ENCODE results near the gene ANKRD13B. TPM values are rescaled to one million over a fixed set of nuclear protein-coding genes. Genes with fewer than 3 reads are reported as not detected.

The ANKRD13B gene
- total and polyA plus RNA-seq, 2 of the 13 experiments (the other 11 are each of a cell fraction or from before 2014, with no cell fraction given), result 1.7 to 1.8 TPM

DNA sequence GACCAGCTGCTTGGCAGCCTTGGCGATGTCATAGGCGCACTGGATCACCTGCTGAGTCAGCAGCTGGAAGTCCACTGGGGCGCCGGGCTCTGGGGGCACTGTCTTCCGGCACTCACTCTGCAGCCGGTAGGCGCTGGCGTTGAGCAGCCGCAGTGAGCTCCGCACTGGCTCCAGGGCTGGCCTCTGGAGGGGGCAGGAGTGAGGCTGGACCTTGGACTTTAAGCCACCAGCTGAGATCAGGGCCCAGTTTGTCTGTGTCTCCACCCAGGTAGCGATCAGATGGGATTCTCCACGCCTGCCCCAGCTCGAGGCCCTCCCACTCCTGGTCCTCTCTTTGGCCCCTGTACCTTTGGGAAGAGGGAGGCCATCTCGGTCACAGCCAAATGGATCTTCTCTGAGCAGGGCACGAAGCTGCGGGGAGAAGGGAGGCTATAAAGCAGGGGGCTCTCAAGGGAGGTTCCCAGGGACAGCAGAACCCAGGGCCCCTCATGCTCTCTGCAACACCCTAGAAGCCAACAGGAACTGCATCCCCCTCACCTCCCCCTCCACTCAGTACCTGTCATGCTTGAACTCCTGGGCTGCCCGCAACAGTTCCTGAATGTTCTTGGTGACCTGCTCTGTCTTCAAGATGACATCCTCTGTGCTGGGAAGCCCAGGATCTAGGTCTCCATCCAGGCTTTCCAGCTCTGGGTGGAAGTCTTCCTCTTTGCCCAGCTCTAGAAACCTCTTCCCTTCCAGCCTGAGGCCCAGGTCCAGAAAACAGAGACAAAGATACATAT, 18.0 kb upstream of the ANKRD13B start (continued):
- TF ChIP-seq HMGA1 (CRISPR knock-in tag; conservative IDR thresholded peaks at IDR 0.05) (no peak), CAMTA2 (CRISPR knock-in tag; IDR thresholded peaks at IDR 0.05; ENCODE audit: borderline replicate concordance) (no peak), ZNF34 (CRISPR knock-in tag; IDR thresholded peaks at IDR 0.05; ENCODE audit: borderline replicate concordance) (no peak), SIN3B (IDR thresholded peaks at IDR 0.05; ENCODE audit: low read length) (0 out of 2 replicates have a peak, but pooled peaks have one; percentile 29), KDM5B (CRISPR knock-in tag; IDR thresholded peaks at IDR 0.05; ENCODE audit: borderline replicate concordance) (peak; percentile 76; the same call in 1 of the 2 replicates), ZNF335 (CRISPR knock-in tag; IDR thresholded peaks at IDR 0.05) (0 out of 2 replicates have a peak, but pooled peaks have one; percentile 48), MAFK (conservative IDR thresholded peaks at IDR 0.05 in 1 of 2, IDR thresholded peaks at IDR 0.05 in 1 of 2; ENCODE audit: low read length in 2 of 2) (peak; percentile 99 to 100), PITX1 (CRISPR knock-in tag; IDR thresholded peaks at IDR 0.05) (peak; percentile 86), ZNF777 (CRISPR knock-in tag; IDR thresholded peaks at IDR 0.05) (peak; percentile 57; the same call in 1 of the 2 replicates), ZNF782 (CRISPR knock-in tag; IDR thresholded peaks at IDR 0.05; ENCODE audit: borderline replicate concordance) (peak; percentile 74; the same call in 1 of the 2 replicates), ZMYM4 (CRISPR knock-in tag; IDR thresholded peaks at IDR 0.05) (peak; percentile 62; the same call in 1 of the 2 replicates), CENPT (CRISPR knock-in tag; IDR thresholded peaks at IDR 0.05; ENCODE audit: low read depth) (0 out of 2 replicates have a peak, but pooled peaks have one; percentile 50), CHD2 (IDR thresholded peaks at IDR 0.05; ENCODE audit: low read depth, low read length) (peak; percentile 19; the same call in 1 of the 2 replicates), RFX5 (IDR thresholded peaks at IDR 0.05; ENCODE audit: low read depth, low read length) (peak; percentile 67; the same call in 1 of the 2 replicates), RBFOX2 (IDR thresholded peaks at IDR 0.05; ENCODE audit: low read depth, low read length) (peak; percentile 61), SMAD3 (CRISPR knock-in tag; IDR thresholded peaks at IDR 0.05) (0 out of 2 replicates have a peak, but pooled peaks have one; percentile 41), PAX8 (CRISPR knock-in tag; IDR thresholded peaks at IDR 0.05; ENCODE audit: borderline replicate concordance) (0 out of 2 replicates have a peak, but pooled peaks have one; percentile 40), MBD4 (IDR thresholded peaks at IDR 0.05; ENCODE audit: borderline replicate concordance, low read length) (no peak), TAF1 (CRISPR knock-in tag; IDR thresholded peaks at IDR 0.05) (peak; percentile 46; the same call in 1 of the 2 replicates)
- TF ChIP-seq, protein P1, sequence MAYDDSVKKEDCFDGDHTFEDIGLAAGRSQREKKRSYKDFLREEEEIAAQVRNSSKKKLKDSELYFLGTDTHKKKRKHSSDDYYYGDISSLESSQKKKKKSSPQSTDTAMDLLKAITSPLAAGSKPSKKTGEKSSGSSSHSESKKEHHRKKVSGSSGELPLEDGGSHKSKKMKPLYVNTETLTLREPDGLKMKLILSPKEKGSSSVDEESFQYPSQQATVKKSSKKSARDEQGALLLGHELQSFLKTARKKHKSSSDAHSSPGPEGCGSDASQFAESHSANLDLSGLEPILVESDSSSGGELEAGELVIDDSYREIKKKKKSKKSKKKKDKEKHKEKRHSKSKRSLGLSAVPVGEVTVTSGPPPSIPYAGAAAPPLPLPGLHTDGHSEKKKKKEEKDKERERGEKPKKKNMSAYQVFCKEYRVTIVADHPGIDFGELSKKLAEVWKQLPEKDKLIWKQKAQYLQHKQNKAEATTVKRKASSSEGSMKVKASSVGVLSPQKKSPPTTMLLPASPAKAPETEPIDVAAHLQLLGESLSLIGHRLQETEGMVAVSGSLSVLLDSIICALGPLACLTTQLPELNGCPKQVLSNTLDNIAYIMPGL (CRISPR knock-in tag; IDR thresholded peaks at IDR 0.05; ENCODE audit: borderline replicate concordance in 1 of 2, low read depth in 1 of 2), result peak; percentile 54 to 74; a peak in 3 of 4 replicates
- TF ChIP-seq, protein P2, sequence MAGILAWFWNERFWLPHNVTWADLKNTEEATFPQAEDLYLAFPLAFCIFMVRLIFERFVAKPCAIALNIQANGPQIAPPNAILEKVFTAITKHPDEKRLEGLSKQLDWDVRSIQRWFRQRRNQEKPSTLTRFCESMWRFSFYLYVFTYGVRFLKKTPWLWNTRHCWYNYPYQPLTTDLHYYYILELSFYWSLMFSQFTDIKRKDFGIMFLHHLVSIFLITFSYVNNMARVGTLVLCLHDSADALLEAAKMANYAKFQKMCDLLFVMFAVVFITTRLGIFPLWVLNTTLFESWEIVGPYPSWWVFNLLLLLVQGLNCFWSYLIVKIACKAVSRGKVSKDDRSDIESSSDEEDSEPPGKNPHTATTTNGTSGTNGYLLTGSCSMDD (CRISPR knock-in tag; IDR thresholded peaks at IDR 0.05), result no peak
- TF ChIP-seq, protein P3, sequence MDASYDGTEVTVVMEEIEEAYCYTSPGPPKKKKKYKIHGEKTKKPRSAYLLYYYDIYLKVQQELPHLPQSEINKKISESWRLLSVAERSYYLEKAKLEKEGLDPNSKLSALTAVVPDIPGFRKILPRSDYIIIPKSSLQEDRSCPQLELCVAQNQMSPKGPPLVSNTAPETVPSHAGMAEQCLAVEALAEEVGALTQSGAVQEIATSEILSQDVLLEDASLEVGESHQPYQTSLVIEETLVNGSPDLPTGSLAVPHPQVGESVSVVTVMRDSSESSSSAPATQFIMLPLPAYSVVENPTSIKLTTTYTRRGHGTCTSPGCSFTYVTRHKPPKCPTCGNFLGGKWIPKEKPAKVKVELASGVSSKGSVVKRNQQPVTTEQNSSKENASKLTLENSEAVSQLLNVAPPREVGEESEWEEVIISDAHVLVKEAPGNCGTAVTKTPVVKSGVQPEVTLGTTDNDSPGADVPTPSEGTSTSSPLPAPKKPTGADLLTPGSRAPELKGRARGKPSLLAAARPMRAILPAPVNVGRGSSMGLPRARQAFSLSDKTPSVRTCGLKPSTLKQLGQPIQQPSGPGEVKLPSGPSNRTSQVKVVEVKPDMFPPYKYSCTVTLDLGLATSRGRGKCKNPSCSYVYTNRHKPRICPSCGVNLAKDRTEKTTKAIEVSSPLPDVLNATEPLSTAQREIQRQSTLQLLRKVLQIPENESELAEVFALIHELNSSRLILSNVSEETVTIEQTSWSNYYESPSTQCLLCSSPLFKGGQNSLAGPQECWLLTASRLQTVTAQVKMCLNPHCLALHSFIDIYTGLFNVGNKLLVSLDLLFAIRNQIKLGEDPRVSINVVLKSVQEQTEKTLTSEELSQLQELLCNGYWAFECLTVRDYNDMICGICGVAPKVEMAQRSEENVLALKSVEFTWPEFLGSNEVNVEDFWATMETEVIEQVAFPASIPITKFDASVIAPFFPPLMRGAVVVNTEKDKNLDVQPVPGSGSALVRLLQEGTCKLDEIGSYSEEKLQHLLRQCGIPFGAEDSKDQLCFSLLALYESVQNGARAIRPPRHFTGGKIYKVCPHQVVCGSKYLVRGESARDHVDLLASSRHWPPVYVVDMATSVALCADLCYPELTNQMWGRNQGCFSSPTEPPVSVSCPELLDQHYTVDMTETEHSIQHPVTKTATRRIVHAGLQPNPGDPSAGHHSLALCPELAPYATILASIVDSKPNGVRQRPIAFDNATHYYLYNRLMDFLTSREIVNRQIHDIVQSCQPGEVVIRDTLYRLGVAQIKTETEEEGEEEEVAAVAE (CRISPR knock-in tag; IDR thresholded peaks at IDR 0.05; ENCODE audit: borderline replicate concordance), result peak; percentile 29; the same call in 1 of the 2 replicates

Measured in HepG2 (cell line).